Measurements from ENCODE around the gene MYL6. TPM values are rescaled to one million over a fixed set of nuclear protein-coding genes. Genes with fewer than 3 reads are reported as not detected.
A peak's percentile ranks its signal among the peaks of the same experiment; 100 is the strongest.

MYL6 gene
- total and polyA plus RNA-seq, 8 donors = 1,132 to 4,672 (median 3,368) TPM

DNA sequence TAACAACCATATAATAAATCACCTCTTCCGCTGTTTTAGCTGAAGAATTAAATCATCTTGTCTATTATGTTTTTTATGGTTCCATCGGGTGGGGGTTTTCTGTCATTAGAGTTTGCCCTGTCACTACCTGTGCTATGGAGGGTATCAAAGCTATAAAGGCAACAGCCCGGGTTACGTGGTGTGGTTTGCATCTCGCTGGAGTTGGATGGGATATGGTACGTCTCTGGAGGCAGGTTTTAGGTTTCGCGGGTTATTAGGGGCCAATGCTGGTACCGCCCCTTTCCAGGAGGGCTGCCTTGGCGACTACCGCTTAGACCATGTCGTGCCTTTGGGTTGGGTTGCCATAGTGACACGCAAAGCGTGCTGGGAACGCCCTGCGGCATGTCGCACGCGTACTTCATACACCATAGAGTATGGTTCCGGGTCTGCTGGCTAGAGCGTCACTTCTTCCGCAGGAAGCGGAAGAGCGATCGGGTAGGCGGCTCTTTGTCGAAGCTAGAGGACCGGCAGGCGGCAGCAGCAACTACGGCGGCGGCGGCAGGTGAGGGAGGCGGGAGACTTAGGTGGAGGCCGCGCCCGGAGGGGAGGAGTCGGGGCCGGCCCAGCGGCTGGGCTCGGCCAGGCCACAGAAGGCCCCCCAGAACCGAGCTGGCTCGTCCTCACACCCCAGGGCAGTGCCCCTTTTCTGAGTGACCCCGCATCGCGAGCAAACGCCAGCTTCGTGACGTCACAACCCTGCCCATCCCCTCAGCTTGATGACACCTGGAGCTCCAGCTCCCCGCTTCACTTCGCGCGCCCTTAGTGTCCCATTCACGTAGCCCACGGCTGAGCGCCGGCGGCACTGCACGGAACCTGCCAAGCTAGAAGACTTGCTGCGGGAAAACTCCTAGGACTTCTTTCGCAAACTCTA lies 40.1 kb upstream of the MYL6 start, which contains the start of gene ZC3H10:
ZC3H10 (plus strand) TSS at position 489 of the 910 bp plus-strand sequence. CDS start 2,297 bp downstream, outside the sequence.
- Histone ChIP-seq H3K4me3 (peak within 1 kb of the TSS; percentile 69 to 79 (median 74)), H3K4me1 (peaks cover 18 to 48% (median 33%) of the 10 kb centered on the region in 4 donors), H3K36me3 (peaks cover 15 to 44% (median 32%) of the 10 kb centered on the region in 4 donors), H3K9me3 (no peaks in the 10 kb centered on the region), H3K27ac (peak within 1 kb of the TSS; percentile 95 to 97 (median 96)), H3K27me3 (no peaks in the 10 kb centered on the region)
- intact Hi-C loops (cut with DNase I; ENCODE audit: low total_unique reads) = no loop called here
- 0 to 1% (median 1%) methylated on average over 43 to 61 of the region's 61 CpGs for WGBS, 5 donors
- TF ChIP-seq EP300 (IDR thresholded peaks at IDR 0.05) = no peak
- TF ChIP-seq POLR2AphosphoS5 (IDR thresholded peaks at IDR 0.05) = peak; percentile 95 to 99 (median 99)
- TF ChIP-seq, protein P1, sequence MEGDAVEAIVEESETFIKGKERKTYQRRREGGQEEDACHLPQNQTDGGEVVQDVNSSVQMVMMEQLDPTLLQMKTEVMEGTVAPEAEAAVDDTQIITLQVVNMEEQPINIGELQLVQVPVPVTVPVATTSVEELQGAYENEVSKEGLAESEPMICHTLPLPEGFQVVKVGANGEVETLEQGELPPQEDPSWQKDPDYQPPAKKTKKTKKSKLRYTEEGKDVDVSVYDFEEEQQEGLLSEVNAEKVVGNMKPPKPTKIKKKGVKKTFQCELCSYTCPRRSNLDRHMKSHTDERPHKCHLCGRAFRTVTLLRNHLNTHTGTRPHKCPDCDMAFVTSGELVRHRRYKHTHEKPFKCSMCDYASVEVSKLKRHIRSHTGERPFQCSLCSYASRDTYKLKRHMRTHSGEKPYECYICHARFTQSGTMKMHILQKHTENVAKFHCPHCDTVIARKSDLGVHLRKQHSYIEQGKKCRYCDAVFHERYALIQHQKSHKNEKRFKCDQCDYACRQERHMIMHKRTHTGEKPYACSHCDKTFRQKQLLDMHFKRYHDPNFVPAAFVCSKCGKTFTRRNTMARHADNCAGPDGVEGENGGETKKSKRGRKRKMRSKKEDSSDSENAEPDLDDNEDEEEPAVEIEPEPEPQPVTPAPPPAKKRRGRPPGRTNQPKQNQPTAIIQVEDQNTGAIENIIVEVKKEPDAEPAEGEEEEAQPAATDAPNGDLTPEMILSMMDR (IDR thresholded peaks at IDR 0.05) = peak in 5 of 7 experiments; percentile 21 to 70 (median 49)
- peak in 2 of 4 donors; percentile 43 to 73 for TF ChIP-seq POLR2A (IDR thresholded peaks at IDR 0.05)
- peak; percentile 98 to 100 for DNase-seq

DNA sequence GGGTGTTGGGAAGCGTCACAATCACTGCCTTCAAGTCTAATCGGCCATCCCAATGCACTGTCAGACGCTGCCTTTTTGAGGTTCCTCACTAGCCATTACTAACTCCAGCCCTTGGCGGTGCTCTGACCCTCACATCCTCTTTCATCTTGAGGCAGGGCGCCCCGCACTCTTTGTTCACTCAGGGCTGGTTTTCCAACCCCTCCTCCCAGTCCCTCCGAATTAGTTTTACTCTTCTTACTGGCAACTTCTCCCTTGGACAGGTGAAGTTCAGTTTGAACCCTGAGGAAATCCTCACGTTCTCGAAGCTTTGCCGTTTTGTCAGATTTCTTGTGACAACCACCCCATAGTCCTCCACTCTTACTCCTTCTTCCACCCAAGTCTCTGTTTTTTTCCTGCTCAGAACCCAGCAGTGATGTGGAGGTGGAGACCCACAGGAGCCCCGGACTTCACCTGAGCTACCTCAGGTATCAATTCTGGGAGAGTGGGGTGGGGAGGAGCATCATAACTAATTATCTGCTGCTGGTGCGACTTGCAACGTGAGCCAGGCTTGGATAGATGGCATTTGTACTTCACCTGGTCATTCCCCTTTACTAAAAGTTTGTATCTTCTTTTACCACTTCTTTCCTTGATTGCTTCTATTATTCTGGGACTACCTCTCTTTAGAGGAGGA lies 39.3 kb upstream of the MYL6 start:
- H3K4me3 ChIP-seq = peak overlapping the region; percentile 69 to 79 (median 74)
- peaks cover 11 to 41% (median 25%) of the 10 kb centered on the region in 4 donors for H3K36me3 ChIP-seq
- no peaks in the 10 kb centered on the region for H3K9me3 ChIP-seq
- no peaks in the 10 kb centered on the region for H3K27me3 ChIP-seq
- intact Hi-C loops (cut with DNase I; ENCODE audit: low total_unique reads) = no loop called here
- 3 to 8% (median 6%) methylated on average over 13 of the region's 13 CpGs for WGBS, 5 donors
- TF ChIP-seq POLR2A (IDR thresholded peaks at IDR 0.05) (no peak), EP300 (IDR thresholded peaks at IDR 0.05) (no peak), POLR2AphosphoS5 (IDR thresholded peaks at IDR 0.05) (no peak)
- TF ChIP-seq, protein P1 (IDR thresholded peaks at IDR 0.05) = no peak
- H3K27ac ChIP-seq = peak overlapping the region; percentile 95 to 97 (median 96)
- H3K4me1 ChIP-seq = peaks cover 18 to 54% (median 36%) of the 10 kb centered on the region in 4 donors
- DNase-seq = no peak

DNA sequence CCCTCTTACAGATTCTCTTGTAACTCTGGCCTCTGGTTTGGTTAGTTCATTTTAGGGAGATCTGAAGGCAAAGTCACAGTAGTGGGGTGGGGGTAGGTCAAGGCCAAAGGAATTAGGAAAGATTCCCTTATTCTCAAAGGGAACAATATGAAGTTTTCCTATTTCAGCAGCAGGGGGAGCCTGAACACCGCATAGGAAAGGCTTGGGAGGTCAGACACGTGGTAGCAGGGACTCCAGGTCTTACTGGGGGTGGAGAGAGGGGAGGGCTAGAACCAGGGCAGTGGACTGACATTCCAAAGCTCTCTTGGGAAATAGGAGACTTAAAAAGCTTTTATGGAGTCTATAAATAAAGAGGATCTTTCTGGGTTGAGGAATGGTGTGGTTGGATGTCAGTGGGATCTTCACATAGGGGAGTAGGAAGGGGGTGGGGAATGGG lies 38.8 kb upstream of the MYL6 start:
- Histone ChIP-seq H3K27me3 (no peaks in the 10 kb centered on the region), H3K36me3 (peaks cover 11 to 37% (median 22%) of the 10 kb centered on the region in 4 donors), H3K9me3 (no peaks in the 10 kb centered on the region), H3K27ac (peak overlapping the region in 4 of 5 donors; percentile 95 to 97 (median 96)), H3K4me3 (peak overlapping the region; percentile 69 to 79 (median 74)), H3K4me1 (peaks cover 18 to 57% (median 37%) of the 10 kb centered on the region in 4 donors)
- DNase-seq = peak; percentile 63 to 95
- intact Hi-C loops (cut with DNase I; ENCODE audit: low total_unique reads) = no loop called here
- 0% methylated on average over 2 of the region's 2 CpGs for WGBS, 5 donors
- TF ChIP-seq POLR2A (IDR thresholded peaks at IDR 0.05) (no peak), EP300 (IDR thresholded peaks at IDR 0.05) (no peak), POLR2AphosphoS5 (IDR thresholded peaks at IDR 0.05) (peak in 2 of 3 donors; percentile 69 to 82)
- TF ChIP-seq, protein P1 (IDR thresholded peaks at IDR 0.05) = peak in 5 of 7 experiments; percentile 44 to 93 (median 76)

All from stomach (tissue), 9 donors.